Esophagus squamous epithelium (tissue), 4 donors: ENCODE measurements around the gene LDAH.

ENCODE experiments used
- CTCF ChIP-seq, 6 experiments: fragments of 450-650 bp in 4 of 6; fragments of 200-600 bp in 2 of 6; sonication (generic) in 2 of 6; IDR thresholded peaks; one replicate each; pipeline ENCODE4 v1.5.1; 2016 to 2019; ENCODE audit warnings: antibody characterized with exemption in 6 of 6, mild to moderate bottlenecking in 4 of 6, moderate library complexity in 4 of 6
- POLR2A ChIP-seq, 4 donors: fragments of 450-650 bp; IDR thresholded peaks; one replicate each; pipeline ENCODE4 v1.6.1; 2017; ENCODE audit warnings: antibody characterized with exemption in 4 of 4, mild to moderate bottlenecking in 4 of 4, moderate library complexity in 3 of 4

- TF ChIP-seq CTCF (IDR thresholded peaks at IDR 0.05): no peak
- TF ChIP-seq POLR2A (IDR thresholded peaks at IDR 0.05): no peak
These were observed 125.5 kb downstream of the LDAH start for GRCh38 chr2:20697322-20697934.
